ENCODE results near the gene STK32B. TPM values are rescaled to one million over a fixed set of nuclear protein-coding genes. Genes with fewer than 3 reads are reported as not detected.

The STK32B gene
- polyA plus RNA-seq, 4 donors = 0.27 to 0.75 (median 0.58) TPM; not detected in 1

DNA sequence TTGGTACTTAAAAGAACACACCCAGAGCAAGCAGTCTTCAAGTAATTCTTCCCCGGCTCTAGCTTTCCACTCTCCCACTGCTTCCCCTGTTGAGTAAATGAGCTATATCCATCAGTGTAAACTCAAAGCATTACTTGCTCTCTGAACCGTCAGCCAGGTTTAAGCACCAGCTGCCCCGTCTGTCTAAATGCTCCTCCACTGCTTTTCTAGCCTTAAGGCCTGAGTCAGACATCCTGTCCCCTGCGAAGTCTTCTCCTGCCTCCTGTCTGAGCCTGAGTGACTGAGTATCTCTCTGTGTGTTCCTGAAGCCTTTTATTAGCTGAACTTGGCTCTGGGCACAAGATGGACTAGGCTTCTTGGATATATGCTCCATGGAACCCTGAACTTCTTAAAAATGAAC is 205.1 kb downstream of the STK32B start:
- H3K36me3 ChIP-seq (ENCODE audit: control insufficient read depth in 3 of 3, insufficient read depth in 2 of 3, low read depth in 1 of 3, low read length in 3 of 3) = no peaks in the 10 kb centered on the region
- no peak overlapping the region for H3K27ac ChIP-seq (ENCODE audit: low read depth in 1 of 3, low read length in 2 of 3)
- no peak for DNase-seq
- no peaks in the 10 kb centered on the region for H3K4me1 ChIP-seq (ENCODE audit: control insufficient read depth in 3 of 3, insufficient read depth in 2 of 3, low read depth in 1 of 3, low read length in 2 of 3)
- H3K4me3 ChIP-seq (ENCODE audit: low read depth in 1 of 3, low read length in 3 of 3) = no peak overlapping the region
- FAIRE-seq = no peak
- H3K27me3 ChIP-seq (ENCODE audit: control insufficient read depth in 3 of 3, insufficient read depth in 3 of 3, low read length in 3 of 3) = no peaks in the 10 kb centered on the region
- no peaks in the 10 kb centered on the region for H3K9me3 ChIP-seq (ENCODE audit: control insufficient read depth in 2 of 2, insufficient read depth in 1 of 2, low read depth in 1 of 2, low read length in 1 of 2)
- 65 to 78% (median 72%) methylated on average over 4 of the region's 4 CpGs for WGBS, 3 donors

DNA sequence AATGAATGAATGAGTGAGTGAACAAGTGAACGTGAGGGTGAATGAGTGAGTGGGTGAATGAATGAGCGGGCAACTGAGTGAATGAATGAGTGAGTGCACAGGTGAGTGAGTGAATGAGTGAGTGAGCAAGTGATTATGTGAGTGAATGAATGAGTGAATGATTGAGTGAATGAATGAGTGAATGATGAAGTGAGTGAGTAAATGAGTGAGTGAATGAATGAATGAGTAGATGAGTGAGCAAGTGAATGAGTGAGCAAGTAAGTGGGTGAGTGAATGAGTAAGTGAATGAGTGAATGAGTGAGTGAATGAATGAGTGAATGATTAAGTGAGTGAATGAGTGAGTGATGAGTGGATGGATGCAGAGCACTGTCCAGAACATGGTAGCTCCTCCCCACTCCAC is 205.8 kb downstream of the STK32B start:
- H3K36me3 ChIP-seq (ENCODE audit: control insufficient read depth in 3 of 3, insufficient read depth in 2 of 3, low read depth in 1 of 3, low read length in 3 of 3) = no peaks in the 10 kb centered on the region
- H3K9me3 ChIP-seq (ENCODE audit: control insufficient read depth in 2 of 2, insufficient read depth in 1 of 2, low read depth in 1 of 2, low read length in 1 of 2) = no peaks in the 10 kb centered on the region
- H3K4me3 ChIP-seq (ENCODE audit: low read depth in 1 of 3, low read length in 3 of 3) = no peak overlapping the region
- WGBS, 3 donors = 82 to 89% (median 85%) methylated on average over 2 of the region's 2 CpGs
- FAIRE-seq (no peak), DNase-seq (no peak)
- H3K27me3 ChIP-seq (ENCODE audit: control insufficient read depth in 3 of 3, insufficient read depth in 3 of 3, low read length in 3 of 3) = no peaks in the 10 kb centered on the region
- no peaks in the 10 kb centered on the region for H3K4me1 ChIP-seq (ENCODE audit: control insufficient read depth in 3 of 3, insufficient read depth in 2 of 3, low read depth in 1 of 3, low read length in 2 of 3)
- H3K27ac ChIP-seq (ENCODE audit: low read depth in 1 of 3, low read length in 2 of 3) = no peak overlapping the region

DNA sequence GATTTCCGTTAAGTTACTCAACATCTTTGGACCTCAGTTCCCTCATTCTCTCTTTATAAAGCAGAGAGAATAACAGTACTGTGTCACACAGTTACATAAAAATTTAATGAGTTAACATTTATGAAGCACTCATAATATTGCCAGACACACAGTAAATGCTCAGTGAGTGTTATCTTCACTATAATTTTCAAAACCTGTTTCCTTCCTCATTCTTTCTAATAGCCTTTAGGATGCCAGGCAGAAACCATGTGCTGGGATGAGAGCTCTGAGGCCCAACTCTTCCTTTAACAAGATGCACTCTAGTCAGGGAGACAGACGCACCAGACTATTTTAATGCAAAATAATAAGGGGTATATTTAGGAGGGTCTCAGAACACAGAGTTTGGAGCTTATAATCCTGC is 208.2 kb downstream of the STK32B start:
- Histone ChIP-seq H3K9me3 (ENCODE audit: control insufficient read depth in 2 of 2, insufficient read depth in 1 of 2, low read depth in 1 of 2, low read length in 1 of 2) (no peaks in the 10 kb centered on the region), H3K27me3 (ENCODE audit: control insufficient read depth in 3 of 3, insufficient read depth in 3 of 3, low read length in 3 of 3) (no peaks in the 10 kb centered on the region), H3K36me3 (ENCODE audit: control insufficient read depth in 3 of 3, insufficient read depth in 2 of 3, low read depth in 1 of 3, low read length in 3 of 3) (no peaks in the 10 kb centered on the region), H3K4me1 (ENCODE audit: control insufficient read depth in 3 of 3, insufficient read depth in 2 of 3, low read depth in 1 of 3, low read length in 2 of 3) (no peaks in the 10 kb centered on the region), H3K4me3 (ENCODE audit: low read depth in 1 of 3, low read length in 3 of 3) (no peak overlapping the region), H3K27ac (ENCODE audit: low read depth in 1 of 3, low read length in 2 of 3) (no peak overlapping the region)
- 76 to 77% (median 77%) methylated on average over 2 of the region's 2 CpGs for WGBS, 3 donors
- DNase-seq (no peak), FAIRE-seq (no peak)

DNA sequence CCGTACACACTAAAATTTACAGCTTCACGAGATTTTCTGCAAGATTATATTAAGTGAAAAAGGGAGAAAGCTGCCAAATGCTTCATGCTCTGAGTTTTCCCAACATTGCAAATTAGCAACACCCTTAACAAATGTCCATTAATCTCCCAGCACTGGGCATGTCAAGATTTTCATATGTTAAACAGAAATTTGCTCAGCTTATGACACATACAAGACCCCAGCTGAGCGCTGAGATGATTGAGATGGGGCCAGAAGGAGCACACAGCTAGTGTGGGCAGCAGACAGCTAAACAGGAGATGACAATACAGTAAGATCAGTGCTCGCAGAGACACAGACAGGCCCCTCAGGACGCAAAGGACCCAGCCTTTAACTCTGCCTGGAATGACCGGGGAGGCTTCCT is 208.8 kb downstream of the STK32B start:
- no peak overlapping the region for H3K27ac ChIP-seq (ENCODE audit: low read depth in 1 of 3, low read length in 2 of 3)
- WGBS, 3 donors = 76 to 87% (median 86%) methylated on average over 6 of the region's 6 CpGs
- H3K27me3 ChIP-seq (ENCODE audit: control insufficient read depth in 3 of 3, insufficient read depth in 3 of 3, low read length in 3 of 3) = no peaks in the 10 kb centered on the region
- H3K4me1 ChIP-seq (ENCODE audit: control insufficient read depth in 3 of 3, insufficient read depth in 2 of 3, low read depth in 1 of 3, low read length in 2 of 3) = no peaks in the 10 kb centered on the region
- DNase-seq (no peak), FAIRE-seq (no peak)
- H3K4me3 ChIP-seq (ENCODE audit: low read depth in 1 of 3, low read length in 3 of 3) = no peak overlapping the region
- H3K9me3 ChIP-seq (ENCODE audit: control insufficient read depth in 2 of 2, insufficient read depth in 1 of 2, low read depth in 1 of 2, low read length in 1 of 2) = no peaks in the 10 kb centered on the region
- H3K36me3 ChIP-seq (ENCODE audit: control insufficient read depth in 3 of 3, insufficient read depth in 2 of 3, low read depth in 1 of 3, low read length in 3 of 3) = no peaks in the 10 kb centered on the region

DNA sequence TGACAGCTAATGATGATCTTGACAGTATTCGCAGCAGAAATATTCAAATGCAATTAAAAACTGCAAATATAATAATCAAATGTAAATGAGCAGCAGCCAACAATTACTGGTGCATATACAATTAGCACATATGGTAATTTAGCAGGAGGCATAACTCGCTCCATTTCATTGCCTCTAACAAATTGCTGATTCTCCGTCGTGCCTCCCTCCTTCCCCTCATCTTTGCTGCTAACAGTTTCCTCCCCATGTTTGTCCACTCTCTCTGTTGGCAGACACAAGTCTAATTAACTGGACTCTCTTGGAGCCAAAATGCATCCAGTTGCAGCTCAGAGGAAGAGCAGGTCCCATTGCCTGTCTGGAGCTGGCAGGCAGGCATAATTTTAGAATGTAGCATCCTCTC is 210.6 kb downstream of the STK32B start:
- Histone ChIP-seq H3K4me3 (ENCODE audit: low read depth in 1 of 3, low read length in 3 of 3) (no peak overlapping the region), H3K27ac (ENCODE audit: low read depth in 1 of 3, low read length in 2 of 3) (no peak overlapping the region), H3K9me3 (ENCODE audit: control insufficient read depth in 2 of 2, insufficient read depth in 1 of 2, low read depth in 1 of 2, low read length in 1 of 2) (no peaks in the 10 kb centered on the region), H3K4me1 (ENCODE audit: control insufficient read depth in 3 of 3, insufficient read depth in 2 of 3, low read depth in 1 of 3, low read length in 2 of 3) (no peaks in the 10 kb centered on the region), H3K27me3 (ENCODE audit: control insufficient read depth in 3 of 3, insufficient read depth in 3 of 3, low read length in 3 of 3) (no peaks in the 10 kb centered on the region), H3K36me3 (ENCODE audit: control insufficient read depth in 3 of 3, insufficient read depth in 2 of 3, low read depth in 1 of 3, low read length in 3 of 3) (no peaks in the 10 kb centered on the region)
- 82 to 87% (median 85%) methylated on average over 4 of the region's 4 CpGs for WGBS, 3 donors
- no peak for DNase-seq
- FAIRE-seq = no peak

DNA sequence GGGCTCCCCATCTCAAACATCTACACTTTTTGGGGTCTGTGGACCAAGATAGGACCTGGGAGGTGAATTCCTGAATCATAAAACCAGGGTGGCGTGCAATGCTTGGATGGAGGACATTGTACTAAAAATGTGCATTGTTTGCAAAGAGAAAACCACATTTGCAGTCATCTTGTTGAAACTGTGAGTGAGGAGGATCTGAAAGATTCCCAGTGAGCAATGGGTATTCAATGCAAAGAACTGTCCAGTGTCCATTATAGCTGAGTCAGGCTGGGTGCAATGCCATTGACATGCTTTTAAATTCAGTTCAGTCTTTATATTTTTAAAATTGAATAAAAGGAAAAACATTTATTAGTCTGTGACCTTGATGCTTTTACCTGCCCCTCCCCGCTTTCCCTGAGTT is 215.7 kb downstream of the STK32B start:
- H3K27me3 ChIP-seq (ENCODE audit: control insufficient read depth in 3 of 3, insufficient read depth in 3 of 3, low read length in 3 of 3) = peaks cover 0 to 2% (median 0%) of the 10 kb centered on the region in 3 donors
- 73 to 77% (median 75%) methylated on average over 2 of the region's 2 CpGs for WGBS, 3 donors

DNA sequence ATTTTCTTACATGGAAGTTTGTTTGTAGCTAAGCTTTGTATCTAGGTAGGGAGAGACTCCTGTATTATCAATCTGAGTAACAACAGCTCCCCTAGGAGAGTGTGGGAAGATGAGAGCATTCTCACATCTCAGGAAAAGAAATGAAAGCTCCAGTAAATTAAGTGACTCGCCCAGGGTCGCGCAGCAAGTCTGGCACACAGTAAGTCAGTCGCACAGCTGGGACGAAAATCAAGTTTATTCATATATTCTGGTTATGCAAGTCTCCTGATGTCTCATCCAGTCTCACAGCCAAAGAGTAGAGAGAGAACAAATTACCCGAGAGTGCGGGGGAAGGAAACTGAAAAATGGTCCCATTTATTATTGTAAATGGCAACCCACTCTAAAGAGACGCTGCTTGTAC is 216.1 kb downstream of the STK32B start:
- Histone ChIP-seq H3K27me3 (ENCODE audit: control insufficient read depth in 3 of 3, insufficient read depth in 3 of 3, low read length in 3 of 3) (peaks cover 0 to 2% (median 0%) of the 10 kb centered on the region in 3 donors), H3K27ac (ENCODE audit: low read depth in 1 of 3, low read length in 2 of 3) (no peak overlapping the region), H3K36me3 (ENCODE audit: control insufficient read depth in 3 of 3, insufficient read depth in 2 of 3, low read depth in 1 of 3, low read length in 3 of 3) (no peaks in the 10 kb centered on the region), H3K4me3 (ENCODE audit: low read depth in 1 of 3, low read length in 3 of 3) (no peak overlapping the region), H3K4me1 (ENCODE audit: control insufficient read depth in 3 of 3, insufficient read depth in 2 of 3, low read depth in 1 of 3, low read length in 2 of 3) (no peaks in the 10 kb centered on the region), H3K9me3 (ENCODE audit: control insufficient read depth in 2 of 2, insufficient read depth in 1 of 2, low read depth in 1 of 2, low read length in 1 of 2) (no peaks in the 10 kb centered on the region)
- WGBS, 3 donors = 86 to 93% (median 88%) methylated on average over 8 of the region's 8 CpGs
- no peak for DNase-seq
- FAIRE-seq = no peak

More for the DNA sequence above, 215.7 kb downstream of the STK32B start:
- no peak overlapping the region for H3K27ac ChIP-seq (ENCODE audit: low read depth in 1 of 3, low read length in 2 of 3)
- no peaks in the 10 kb centered on the region for H3K9me3 ChIP-seq (ENCODE audit: control insufficient read depth in 2 of 2, insufficient read depth in 1 of 2, low read depth in 1 of 2, low read length in 1 of 2)
- H3K4me1 ChIP-seq (ENCODE audit: control insufficient read depth in 3 of 3, insufficient read depth in 2 of 3, low read depth in 1 of 3, low read length in 2 of 3) = no peaks in the 10 kb centered on the region
- FAIRE-seq (no peak), DNase-seq (no peak)
- no peaks in the 10 kb centered on the region for H3K36me3 ChIP-seq (ENCODE audit: control insufficient read depth in 3 of 3, insufficient read depth in 2 of 3, low read depth in 1 of 3, low read length in 3 of 3)
- no peak overlapping the region for H3K4me3 ChIP-seq (ENCODE audit: low read depth in 1 of 3, low read length in 3 of 3)

DNA sequence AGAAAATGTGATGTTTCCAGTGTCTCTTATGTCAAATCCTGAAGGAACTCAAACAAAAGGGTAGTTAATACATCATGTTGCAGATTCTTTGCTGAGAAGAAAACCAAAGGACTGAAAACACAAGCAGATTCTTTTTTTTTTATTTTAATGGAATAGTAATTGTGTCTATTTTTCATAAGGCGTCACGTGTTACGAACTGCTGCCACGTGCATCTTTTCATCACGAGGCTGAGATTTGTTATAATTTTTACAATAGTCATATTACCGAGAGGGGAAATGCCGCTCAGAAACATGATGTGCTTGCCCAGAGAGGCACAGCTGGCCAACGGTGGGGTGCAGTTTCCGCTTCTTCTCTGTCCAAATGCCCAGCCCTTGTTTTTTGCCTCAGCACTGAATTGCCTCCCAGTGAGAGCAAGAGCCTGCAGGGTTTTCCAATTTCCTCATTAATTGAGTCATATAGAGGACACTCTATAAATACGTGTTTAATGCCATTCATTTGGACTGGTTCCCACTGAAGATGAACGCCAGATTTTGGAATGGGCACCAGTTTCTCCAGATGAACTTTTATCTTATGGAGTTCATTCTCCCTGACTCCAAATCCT is 225.3 kb downstream of the STK32B start:
- Histone ChIP-seq H3K36me3 (ENCODE audit: control insufficient read depth in 3 of 3, insufficient read depth in 2 of 3, low read depth in 1 of 3, low read length in 3 of 3) (no peaks in the 10 kb centered on the region), H3K4me3 (ENCODE audit: low read depth in 1 of 3, low read length in 3 of 3) (no peak overlapping the region), H3K4me1 (ENCODE audit: control insufficient read depth in 3 of 3, insufficient read depth in 2 of 3, low read depth in 1 of 3, low read length in 2 of 3) (no peaks in the 10 kb centered on the region), H3K27ac (ENCODE audit: low read depth in 1 of 3, low read length in 2 of 3) (no peak overlapping the region), H3K27me3 (ENCODE audit: control insufficient read depth in 3 of 3, insufficient read depth in 3 of 3, low read length in 3 of 3) (no peaks in the 10 kb centered on the region), H3K9me3 (ENCODE audit: control insufficient read depth in 2 of 2, insufficient read depth in 1 of 2, low read depth in 1 of 2, low read length in 1 of 2) (peaks cover 0 to 4% of the 10 kb centered on the region in 2 donors)
- WGBS, 3 donors = 87 to 89% (median 89%) methylated on average over 11 of the region's 11 CpGs
- no peak for FAIRE-seq
- no peak for DNase-seq

DNA sequence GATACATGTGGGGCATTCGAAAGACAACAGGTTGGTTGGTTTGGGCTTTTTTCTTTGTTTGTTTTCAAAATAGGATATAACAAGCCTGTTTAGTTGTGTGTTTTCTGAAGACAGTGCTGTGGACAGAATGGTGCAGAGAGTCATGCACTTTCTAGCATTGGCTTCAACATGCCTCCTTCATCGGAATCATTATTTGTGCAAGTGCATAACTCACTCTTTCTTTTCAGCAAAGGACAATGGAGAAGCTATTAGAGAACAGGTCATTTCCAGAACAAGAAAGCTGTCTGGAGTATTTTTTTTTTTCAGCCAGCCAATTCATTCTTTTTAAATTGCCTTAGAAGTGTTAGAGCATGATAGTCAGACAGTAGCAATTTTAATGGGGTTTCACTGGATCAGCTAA is 225.8 kb downstream of the STK32B start:
- H3K36me3 ChIP-seq (ENCODE audit: control insufficient read depth in 3 of 3, insufficient read depth in 2 of 3, low read depth in 1 of 3, low read length in 3 of 3) = no peaks in the 10 kb centered on the region
- no peaks in the 10 kb centered on the region for H3K4me1 ChIP-seq (ENCODE audit: control insufficient read depth in 3 of 3, insufficient read depth in 2 of 3, low read depth in 1 of 3, low read length in 2 of 3)
- no peak for DNase-seq
- FAIRE-seq = no peak
- WGBS, 3 donors = 82 to 89% (median 83%) methylated on average over 2 of the region's 2 CpGs
- peaks cover 0 to 4% of the 10 kb centered on the region in 2 donors for H3K9me3 ChIP-seq (ENCODE audit: control insufficient read depth in 2 of 2, insufficient read depth in 1 of 2, low read depth in 1 of 2, low read length in 1 of 2)
- no peaks in the 10 kb centered on the region for H3K27me3 ChIP-seq (ENCODE audit: control insufficient read depth in 3 of 3, insufficient read depth in 3 of 3, low read length in 3 of 3)
- no peak overlapping the region for H3K4me3 ChIP-seq (ENCODE audit: low read depth in 1 of 3, low read length in 3 of 3)
- H3K27ac ChIP-seq (ENCODE audit: low read depth in 1 of 3, low read length in 2 of 3) = no peak overlapping the region
